ENCODE data around the gene EXOC4.
"Not testable (repeated sequence)": the region's sequence is repeated elsewhere in the genome, so short reads cannot be mapped to it uniquely, and the experiment has no call there.

The EXOC4 gene

DNA sequence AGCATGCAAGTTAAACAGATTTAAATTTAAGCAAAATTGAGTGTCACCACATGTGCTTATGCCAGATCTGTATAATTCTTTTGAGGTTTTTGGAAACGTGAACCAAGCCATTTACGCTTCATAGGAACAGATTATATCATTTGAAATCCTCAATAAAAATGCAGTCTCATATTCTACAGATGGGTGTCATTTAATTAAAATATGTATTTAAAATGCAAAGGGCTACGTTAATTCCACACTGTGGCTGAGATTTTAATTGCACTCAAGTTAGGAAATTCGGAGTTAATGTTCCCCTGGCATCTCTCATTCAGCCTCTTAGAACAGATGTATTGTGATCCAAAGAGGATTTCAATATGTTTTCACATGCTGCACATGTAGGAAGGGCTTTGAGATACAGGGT, 709.8 kb downstream of the EXOC4 start:
- no peak for DNase-seq

DNA sequence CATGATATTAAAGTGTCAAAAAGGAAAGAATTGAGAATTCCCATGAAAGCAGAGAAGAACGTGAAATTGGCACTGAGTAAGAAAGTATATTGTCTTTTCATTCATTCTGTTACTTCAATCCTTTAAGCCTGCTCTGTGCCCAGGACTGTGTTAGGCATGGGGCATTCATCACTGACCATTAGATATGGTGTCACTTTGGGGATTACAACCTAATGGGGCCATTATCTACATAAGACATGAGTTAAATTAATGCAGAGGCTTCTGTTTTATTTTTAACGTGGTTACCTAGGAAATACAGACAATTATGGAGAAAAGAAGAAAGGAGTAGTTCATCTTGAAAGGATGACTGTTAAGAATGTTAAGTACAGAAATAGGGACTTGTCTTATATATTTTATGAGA, 710.8 kb downstream of the EXOC4 start:
- DNase-seq: no peak

DNA sequence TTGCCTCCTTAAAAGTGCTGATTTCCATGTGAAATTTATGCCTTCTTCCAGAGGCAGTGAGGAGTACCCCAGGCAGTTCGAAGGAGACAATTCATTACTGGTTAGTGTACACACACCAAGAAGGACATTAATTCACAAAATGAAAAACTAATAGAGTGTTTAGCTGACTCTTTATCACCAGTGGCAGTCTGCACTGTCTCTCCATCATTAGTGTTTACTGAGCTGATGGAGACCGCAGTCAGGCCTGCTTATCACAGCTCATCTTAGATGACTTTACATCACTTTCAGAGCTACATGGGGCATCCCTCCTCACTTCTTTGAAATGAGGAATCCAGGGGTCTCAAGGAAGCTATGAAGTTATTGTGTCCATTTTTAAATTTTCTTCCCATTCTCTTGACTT, 718.7 kb downstream of the EXOC4 start:
- no peak for DNase-seq

DNA sequence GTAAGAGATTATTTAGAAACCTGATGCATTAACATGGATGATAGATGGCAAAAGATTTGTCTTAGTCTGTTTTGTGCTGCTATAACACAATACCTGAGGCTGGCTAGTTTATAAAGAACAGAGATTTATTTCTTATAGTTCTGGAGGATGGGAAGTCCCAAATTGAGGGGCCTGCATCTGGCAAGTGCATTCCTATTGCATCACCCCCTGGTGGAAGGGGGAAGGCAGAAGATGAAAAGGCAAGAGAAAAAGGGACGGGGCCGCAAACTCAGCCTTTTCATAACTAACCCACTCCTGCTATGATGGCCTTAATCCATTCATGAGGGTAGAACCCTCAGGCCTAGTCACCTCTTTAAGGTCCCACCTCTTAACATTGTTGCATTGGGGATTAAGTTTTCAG, 720.8 kb downstream of the EXOC4 start:
- no peak for DNase-seq

DNA sequence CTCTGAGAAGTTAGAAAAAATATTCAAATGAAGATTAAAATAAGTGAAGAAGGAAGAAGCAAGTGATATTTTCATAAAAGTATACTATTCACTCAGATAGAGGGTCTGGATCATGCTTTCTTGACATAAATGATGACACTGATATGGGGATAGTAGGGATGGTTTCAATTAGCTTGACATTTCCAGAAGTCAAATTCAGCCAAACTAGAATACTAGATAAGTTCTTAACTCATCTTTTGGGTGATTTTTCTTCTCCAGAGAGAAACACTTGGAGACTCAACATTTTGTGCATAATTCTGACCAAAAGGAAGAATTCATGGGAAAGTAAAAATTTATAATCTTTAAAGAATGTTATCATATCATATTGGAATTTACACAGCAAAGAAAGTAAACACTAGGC, 722.3 kb downstream of the EXOC4 start:
- no peak for DNase-seq

DNA sequence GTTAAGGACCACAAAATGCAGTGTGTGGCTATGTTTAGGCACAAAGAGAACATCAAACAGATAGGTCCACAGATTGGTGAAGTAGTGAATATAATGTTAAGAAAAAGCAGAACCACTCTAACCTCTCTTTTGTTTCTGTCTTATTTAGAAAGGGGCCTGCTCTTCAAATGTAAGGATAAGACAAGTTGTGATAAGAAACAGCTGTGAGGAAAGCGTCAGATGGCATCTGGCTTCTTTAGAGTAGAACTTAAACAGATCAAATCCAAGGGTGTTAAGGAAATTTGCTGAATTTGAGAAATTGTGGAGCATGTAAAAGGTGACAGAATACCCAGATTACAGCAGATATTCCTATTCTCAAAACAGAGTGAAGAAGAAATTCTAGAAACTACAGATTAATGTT, 723.3 kb downstream of the EXOC4 start:
- no peak for DNase-seq

DNA sequence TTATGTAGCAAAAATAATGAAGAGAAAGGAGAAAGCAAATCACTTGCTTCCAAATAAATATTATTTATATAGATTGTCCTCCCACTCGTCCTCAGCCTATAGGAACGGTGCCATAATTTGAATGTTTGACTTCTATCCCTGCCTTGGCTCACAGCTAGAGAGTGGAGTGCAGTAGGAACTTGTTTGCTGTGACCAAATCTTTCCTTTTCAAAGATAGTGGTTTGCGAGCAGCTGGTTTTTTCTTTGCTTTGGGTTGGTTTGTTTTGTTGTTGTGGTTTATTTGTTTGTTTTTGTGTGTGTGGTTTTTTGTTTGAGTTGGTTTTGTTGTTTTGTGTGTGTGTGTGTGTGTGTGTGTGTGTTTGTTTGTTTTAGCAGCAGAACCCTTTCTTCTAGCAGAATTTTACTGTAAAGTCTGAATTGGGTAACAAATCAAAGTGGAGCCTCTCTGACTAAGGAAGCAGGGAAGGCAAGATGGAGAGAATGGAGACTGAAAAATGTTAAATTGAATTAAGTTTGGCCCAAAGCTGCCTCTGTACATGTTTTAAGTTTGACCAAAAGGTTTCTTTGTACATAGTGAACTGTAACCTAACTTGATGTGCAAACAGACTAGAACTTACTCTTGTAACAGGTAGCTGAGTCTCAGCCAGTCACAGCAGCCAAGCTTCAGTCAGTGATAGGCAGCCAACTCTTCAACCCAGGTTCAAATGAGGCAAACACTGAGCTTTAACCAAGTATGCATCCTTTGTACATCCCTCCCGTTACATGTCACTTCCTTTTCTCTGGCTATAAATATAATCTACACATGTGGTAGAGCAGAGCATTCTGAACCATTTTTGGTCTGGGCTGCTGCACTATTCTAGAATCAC, 724.8 kb downstream of the EXOC4 start:
- no peak for DNase-seq

DNA sequence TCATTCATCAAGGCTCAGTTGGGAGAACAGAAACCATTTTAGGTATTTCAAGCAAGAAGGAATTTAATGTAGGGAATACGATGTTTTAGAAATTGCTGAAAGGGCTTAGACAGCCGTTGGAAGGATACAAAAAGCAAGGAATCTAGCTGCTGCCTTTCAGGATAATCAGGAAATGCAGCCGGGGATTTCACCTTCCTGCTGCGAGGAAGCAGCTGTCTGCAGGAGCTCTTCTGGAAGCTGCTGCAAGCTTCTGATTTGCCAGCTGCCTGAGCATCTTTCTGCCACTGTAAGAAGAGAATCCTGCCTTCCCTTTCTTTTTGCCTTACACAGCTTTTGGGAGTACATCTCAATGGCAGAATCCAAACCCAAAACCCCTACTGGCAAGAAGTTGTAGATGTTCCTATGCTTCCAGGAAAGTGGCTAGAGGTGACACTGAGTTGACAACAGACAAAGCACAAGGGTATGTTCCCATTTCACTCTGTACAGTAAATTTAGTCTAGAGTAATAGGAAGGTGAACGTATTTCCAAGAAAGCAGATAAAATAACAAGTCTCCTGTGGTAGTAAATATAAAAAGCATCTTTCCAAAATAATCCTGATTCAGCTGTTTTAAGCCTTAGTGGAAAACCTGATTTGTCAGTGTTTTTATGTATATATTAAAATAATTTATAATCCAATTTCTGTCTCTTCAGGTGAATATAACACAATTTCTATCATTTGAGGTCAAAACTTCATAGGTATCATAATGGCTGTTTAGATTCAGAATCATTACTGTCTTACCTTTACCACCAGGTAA, 725.8 kb downstream of the EXOC4 start:
- DNase-seq: no peak

DNA sequence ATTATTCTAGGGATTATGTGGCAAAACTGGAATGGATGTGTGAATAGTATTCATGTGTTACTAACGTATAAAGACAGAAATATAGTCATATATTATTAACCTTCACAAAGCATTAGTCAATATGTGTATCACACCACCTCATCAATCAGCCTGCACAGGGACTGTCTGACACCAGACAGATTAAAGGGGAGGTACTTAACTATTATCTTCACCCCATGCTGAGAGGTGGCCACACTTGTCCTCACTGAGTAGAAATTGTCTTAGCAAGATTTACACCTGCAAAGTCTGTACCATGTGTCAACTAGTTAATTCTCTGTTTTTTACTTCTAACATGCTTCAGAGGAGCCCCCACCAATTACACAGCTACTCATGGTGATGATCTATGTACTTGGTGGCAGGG, 727.9 kb downstream of the EXOC4 start:
- no peak for DNase-seq

DNA sequence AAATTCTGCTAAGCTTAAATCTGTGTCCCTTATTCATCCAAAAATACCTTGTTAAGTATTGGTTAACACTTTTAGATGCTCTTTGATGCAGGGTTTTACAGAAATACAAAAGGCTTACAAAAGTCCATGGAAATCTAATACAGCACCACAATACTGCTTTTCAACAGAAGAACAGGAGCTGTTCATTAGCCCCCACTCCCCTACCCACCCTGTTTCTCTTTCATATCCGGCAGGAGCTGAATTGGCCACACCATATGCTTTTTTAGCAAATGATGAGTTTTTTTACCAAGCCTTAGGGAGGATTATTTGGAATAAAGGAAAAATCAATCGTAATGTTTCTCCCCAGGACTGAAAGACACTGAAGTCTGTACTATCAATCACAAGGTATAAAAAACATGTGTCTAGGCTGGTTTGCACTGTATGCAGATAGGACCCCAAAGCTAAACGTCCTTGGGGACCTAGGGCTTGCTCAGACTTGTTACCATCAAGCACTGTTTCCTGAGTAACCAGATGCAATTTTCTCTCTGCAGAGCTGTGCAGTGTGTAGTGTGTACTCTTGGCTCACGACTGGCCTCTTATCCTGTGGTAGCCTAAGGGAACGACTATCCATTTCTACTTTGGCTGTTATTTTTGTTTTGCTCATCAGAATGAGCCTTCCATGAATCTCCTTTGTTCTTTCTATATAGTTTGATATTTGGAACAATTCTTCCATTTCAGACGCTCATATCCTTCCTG, 731.0 kb downstream of the EXOC4 start:
- no peak for DNase-seq

DNA sequence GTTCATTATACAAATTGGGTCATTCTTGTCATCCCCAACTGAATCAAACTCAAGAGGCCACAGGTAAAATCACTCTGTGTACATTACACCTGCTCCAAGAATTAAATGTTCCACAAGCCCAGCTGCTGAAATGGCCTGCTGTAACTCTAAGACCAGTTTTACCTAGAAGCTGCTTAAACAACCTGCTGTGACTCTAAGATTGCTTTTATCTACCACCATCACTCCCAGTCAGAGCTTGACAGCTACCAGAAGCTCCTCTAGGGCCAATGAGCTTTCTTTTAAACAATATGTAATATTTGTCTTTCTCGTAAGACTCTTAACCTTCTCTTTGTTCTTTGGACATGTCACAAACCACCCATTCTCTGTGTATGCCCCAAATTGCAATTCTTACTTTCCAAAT, 732.4 kb downstream of the EXOC4 start:
- no peak for DNase-seq

DNA sequence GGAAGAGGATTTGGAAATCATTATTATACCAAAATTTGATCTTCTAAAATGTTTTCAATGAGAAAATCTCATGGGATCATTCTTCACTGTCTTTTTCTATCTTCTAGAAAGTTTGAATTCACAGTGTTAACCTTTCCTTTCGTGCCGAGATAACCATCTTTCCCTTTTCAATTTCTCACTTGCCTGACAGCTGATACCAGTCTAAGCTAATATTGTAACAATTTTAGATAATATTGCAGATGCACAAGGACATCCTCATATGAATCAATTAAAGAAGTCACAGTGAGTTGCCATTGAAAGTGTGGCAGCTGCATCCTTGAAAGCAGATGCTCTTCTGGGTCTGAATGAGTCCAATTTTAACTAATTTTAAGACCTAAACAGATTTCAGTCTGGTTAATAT, 734.7 kb downstream of the EXOC4 start:
- no peak for DNase-seq

DNA sequence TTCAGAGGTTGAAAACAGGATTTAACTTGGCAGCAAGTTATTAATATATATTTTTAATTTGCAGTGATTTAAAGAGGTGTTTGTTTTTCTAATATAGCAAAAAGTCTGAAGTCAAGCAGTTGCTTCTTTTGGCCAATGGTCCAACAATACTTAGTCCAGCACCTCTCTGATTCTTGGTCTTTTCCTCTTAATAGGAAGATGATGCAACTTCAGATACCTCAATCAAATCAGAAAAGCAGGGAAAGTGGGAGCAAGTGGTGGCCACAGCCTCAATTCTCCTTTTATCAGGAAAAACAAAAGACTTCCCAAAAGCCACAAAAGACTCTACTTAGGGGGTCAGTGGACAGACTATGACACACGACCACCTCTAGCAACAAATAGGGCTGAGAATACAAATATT, 740.7 kb downstream of the EXOC4 start:
- no peak for DNase-seq

DNA sequence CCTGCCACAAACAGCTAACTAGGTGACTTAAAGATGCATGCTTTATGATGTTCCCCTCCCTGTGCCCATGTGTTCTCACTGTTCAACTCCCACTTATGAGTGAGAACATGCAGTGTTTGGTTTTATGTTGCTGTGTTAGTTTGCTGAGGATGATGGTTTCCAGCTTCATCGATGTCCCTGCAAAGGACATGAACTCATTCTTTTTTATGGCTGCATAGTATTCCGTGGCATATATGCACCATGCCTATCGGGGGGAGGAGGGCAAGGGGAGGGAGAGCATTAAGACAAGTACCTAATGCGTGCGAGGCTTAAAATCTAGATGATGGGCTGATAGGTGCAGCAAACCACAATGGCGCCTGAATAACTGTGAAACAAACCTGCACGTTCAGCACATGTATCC, 741.2 kb downstream of the EXOC4 start:
- not testable (repeated sequence) for DNase-seq

DNA sequence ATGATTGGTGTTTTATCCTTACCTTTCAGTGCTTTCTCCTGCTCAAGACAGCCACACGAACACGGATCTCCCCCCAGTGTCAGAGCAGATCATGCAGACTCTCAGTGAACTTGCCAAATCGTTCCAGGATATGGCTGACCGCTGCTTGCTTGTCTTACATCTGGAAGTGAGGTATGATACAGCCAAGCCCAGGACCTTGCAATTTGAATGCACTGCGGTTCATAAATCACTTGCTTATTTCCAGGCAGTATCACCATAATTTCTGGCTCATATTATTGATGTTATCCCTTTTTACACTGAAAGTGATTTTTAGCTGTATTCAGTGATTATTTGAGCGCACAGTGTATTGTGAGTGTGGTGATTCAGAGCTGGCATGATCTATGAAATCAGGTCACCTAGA, 744.6 kb downstream of the EXOC4 start:
- no peak for DNase-seq

DNA sequence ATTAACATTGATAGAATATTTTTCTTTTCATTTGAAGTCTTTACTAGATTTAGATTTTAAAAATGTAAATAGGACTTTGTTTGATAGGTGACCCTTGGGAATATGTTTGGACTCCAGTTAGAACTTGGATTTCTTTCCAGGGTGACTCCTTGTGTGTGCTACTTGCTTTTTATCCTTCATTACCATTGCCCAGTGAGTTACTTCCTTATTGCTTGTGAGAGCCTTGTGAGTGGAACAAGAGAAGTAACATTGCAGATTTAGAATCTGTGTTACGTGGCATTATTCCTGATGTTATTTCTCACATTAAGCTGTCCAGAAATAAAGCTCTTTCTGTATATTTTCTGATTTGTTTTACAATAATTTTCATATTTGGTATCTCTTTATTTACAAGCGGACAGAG, 746.3 kb downstream of the EXOC4 start:
- DNase-seq: no peak

DNA sequence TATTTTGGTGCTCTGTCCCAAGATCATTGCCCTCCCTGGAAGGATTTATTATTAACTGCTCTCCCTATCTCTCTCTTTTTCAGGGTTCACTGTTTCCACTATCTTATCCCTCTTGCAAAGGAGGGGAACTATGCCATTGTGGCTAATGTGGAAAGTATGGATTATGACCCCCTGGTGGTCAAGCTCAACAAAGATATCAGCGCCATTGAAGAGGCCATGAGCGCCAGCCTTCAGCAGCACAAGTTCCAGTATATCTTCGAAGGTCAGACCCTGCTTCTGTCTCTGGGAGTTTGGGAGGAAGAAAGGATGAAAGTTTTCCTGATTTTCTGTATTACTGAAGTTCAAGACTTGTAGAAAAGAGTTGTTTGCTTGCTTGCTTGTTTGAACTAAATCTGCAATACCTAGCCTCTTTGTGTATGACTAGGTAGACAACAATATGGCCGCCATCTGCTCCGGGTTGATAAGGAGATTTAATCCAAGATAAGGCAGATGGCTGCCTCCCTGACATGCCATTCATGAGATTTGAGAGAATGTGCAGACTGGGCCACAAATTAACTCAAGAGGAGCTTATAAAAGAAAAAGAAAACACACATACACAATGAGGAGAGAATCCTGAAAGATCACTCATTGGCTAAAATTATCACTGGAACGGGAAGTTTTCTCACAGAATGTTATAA, 752.1 kb downstream of the EXOC4 start:
- DNase-seq: no peak

DNA sequence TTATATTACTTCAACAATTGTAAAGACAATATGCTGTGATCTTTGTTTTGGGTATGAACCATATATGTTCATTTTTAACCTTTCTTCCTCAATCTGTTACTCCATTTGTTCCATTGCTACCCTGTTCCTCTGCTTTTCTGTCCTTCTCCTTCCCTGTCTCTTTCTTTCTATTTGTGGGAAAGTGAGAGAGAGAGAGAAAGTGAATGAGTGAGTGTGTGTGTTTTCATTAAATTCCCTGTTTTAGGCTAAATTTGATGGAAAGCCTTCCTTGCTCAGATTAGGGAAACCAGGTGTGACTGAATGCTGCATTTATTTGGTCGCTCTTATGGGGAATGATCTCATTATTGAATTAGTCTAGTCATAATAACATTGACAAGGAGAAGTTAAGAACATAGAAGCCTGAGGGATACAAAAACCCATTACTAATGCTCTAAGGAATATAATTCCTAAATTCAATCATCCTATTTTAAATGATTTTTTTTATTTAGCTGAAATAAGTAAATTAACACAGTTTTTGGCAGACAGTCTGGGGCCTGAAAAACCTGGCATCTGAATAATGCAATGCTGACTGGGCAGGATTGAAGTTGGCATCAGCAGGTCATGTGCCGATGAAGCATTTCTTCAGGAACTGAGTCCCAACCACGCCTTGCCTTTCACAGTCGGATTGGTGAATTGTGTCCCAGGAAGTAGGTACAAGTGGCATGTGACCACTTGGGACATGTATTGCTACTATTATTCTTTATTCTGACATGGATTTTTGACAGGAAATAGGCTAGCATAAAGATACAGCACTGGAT, 756.6 kb downstream of the EXOC4 start:
- DNase-seq: no peak

DNA sequence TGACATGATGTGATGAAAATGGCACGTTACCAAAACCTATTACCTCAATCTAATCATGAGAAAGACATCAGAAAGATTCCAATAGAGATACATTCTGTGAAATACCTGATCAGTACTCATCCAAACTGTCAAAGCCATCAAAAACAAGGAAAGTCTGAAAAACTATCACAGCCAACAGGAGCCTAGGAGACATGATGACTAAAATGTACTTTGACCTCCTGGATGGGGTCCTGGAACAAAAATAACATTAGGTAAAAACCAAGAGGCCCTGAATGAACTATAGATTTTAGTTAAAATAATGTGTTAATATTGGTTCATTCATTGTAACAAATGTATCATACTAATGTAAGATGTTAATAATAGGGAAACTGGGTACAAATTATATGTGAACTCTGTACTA, 760.4 kb downstream of the EXOC4 start:
- DNase-seq: no peak

DNA sequence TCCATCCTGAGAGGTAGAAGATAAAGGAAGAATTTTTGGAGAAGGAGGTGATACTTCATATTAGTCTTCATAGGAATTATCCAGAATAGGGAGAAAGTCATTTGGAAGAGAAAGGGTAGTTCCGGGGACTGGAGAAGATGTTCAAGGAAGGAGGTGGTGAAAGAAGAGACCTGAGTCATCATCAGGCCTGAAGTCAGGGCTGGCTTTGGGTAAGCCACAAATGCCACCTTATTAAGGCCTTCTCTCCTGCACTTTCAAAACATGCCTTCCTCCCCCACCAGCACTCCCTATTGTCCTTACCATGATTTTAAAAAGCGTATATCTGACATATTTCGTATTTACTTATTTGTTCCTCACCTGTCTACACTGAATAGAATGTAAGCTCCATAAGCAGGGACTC, 762.1 kb downstream of the EXOC4 start:
- no peak for DNase-seq

DNA sequence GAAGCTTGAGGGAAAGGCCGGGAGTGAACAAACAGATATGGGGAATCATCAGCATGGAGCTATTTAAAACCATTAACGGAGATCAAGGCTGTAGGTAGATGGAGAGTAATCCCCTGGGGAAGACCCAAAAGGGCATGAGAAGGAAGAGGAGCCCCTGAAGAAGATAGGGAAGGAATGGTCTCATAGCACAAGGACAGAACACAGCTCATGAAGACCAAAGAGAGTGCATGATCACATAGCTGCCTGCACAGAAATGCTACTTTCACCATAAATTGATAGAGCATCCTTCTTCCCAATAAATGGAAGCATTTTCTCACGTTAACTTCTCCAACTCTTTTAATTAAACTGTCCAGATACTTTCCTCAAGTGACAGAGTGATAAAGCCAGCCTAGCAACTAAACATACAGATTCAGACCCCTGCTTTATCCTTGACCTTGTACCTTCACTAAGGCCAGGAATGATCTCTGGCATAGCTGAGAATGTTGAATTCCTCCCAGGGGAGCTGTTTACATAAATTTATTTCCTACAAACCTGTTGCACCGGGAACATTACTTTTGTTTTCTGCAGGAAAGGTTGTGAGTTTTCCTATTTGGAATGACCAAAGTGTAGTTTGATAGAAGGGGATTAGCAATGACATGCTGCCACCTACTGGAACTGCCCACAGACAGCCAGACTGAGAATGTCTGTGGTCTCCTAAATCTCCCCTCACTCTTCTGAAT, 763.5 kb downstream of the EXOC4 start:
- peak; percentile 12 for DNase-seq

DNA sequence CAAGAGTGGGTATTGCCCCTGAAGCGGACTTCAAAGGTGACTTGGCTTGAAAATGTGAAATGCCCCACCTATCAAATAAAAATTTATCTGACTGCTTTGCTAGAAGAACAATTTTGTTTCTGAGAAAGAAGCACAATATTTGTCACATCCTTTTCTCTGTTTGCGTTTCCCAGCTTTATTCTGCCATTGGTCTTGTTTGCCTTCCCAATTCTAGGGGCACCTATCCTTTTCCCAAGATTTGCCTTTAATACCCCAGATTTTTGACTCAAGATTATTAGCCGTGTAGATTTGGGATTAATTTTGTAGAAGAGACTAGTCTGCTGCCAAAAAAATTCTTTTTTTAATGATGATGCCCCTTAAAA, 764.0 kb downstream of the EXOC4 start:
- DNase-seq: no peak
